Activated T-cell treated with anti-CD3 and anti-CD28 coated beads for 4 hours (primary cell): ENCODE data around the gene MIA2.
"Not testable (repeated sequence)": the region's sequence is repeated elsewhere in the genome, so short reads cannot be mapped to it uniquely, and the experiment has no call there.

Source experiments
- DNase-seq: peaks from one replicate; pipeline ENCODE4 v3.0.0-alpha.2; 2020

Gene MIA2

GRCh38 chr14:39233680-39234326 lies at the start of gene MIA2:
Gene MIA2 (plus strand): TSS chr14:39233915. CDS start chr14:39234115, 200 bp downstream.
- no peak for DNase-seq

DNA sequence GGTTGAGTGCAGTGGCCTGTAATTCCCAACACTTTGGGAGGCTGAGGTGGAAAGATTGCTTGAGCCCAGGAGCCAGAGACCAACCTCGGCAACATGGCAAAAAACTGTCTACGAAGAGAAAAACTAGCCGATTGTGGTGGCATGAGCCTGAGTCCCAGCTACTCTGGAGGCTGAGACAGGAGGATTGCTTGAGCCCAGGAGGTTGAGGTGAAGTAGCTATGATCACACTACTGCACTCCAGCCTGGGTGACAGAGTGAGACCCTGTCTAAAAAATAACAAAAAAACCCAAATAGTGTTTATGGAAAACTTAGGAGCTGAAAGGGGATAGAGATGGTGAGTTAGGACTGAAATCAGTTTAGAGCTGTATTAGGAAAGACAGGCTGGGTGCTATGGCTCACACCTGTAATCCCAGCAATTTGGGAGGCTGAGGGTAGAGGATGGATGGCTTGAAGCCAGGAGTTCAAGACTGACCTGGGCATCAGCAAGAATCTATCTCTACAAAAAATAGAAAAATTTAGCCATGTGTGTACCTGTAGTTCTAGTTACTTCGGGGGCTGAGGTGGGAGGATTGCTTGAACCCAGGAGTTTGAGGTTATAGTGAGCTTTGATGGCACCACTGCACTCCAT lies 49.0 kb upstream of the MIA2 start:
- DNase-seq: no peak

- no peak for DNase-seq
Measured at GRCh38 chr14:39185256-39186049, 48.3 kb upstream of the MIA2 start.

- no peak for DNase-seq
Measured at GRCh38 chr14:39186941-39187525, 46.7 kb upstream of the MIA2 start.

- DNase-seq: no peak
Measured at GRCh38 chr14:39203659-39204606, 29.8 kb upstream of the MIA2 start.

DNA sequence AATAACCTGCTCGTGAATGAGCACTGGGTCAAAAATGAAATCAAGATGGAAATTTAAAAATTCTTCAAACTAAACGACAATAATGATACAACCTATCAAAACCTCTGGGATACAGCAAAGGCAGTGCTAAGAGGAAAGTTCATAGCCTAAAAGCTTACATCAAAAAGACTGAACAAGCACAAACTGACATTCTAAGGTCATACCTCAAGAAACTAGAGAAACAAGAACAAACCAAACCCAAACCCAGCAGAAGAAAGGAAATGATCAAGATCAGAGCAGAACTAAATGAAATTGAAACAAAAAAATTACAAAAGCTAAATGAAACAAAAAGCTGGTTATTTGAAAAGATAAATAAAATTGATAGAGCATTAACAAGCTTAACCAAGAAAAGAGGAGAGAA lies 26.3 kb upstream of the MIA2 start:
- DNase-seq: not testable (repeated sequence)

- no peak for DNase-seq
Measured at GRCh38 chr14:39211109-39211741, 22.5 kb upstream of the MIA2 start.

GRCh38 chr14:39212034-39212433 lies 21.7 kb upstream of the MIA2 start:
- no peak for DNase-seq

- no peak for DNase-seq
Measured at GRCh38 chr14:39212693-39213092, 21.0 kb upstream of the MIA2 start.

- DNase-seq: no peak
Measured at GRCh38 chr14:39217214-39217879, 16.4 kb upstream of the MIA2 start.

DNA sequence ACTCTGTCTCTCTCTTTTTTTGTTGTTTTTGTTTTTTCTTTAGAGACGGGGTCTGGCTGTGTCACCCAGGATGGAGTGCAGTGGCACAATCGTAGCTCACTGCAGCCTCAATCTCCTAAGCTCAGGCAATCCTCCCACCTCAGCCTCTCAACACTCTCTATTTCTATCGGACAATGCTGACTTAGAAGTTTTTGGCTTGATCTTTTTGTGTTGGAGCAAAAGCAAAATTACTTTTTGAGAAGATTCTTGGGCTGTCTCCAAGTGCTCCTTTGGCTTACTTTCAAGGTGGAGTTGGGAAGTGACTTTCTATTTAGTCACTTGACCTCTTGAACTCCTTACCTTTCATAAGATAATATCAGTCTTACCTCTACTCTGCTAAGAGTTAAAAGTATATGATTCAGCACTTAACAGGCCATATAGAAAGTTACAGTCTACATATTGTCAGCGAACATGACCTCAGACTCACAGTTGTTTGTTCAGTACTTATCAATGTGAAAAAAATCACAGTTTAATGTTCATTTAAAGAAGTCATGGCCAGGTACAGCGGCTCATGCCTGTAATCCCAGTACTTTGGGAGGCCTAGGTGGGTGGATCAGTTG lies 15.4 kb upstream of the MIA2 start:
- DNase-seq: no peak

GRCh38 chr14:39219075-39219499 lies 14.6 kb upstream of the MIA2 start:
- DNase-seq: no peak

- DNase-seq: not testable (repeated sequence)
Measured at GRCh38 chr14:39220473-39220872, 13.2 kb upstream of the MIA2 start.

DNA sequence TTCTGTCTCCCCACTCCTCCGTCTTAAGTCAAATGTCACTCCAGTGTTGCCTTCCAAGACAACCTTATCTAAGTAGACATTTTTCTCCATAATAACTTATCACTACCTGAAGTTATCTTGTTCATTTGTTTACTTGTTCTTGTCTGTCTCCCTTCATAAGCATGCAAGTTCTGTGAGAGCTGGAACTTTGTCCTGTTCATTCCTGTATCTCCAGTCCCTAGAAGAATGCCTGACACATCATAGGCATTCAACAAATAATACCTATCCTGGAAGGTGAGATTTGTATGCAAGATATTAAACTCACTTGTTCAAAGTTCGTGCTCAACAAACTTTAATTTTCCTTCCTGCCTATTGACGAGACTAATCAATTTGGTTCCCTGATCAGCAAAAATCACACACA lies 5.7 kb upstream of the MIA2 start:
- DNase-seq: no peak

- DNase-seq: no peak
Measured at GRCh38 chr14:39228509-39229221, 5.0 kb upstream of the MIA2 start.

- DNase-seq: peak; percentile 28
Measured at GRCh38 chr14:39229222-39229543, 4.5 kb upstream of the MIA2 start.

DNA sequence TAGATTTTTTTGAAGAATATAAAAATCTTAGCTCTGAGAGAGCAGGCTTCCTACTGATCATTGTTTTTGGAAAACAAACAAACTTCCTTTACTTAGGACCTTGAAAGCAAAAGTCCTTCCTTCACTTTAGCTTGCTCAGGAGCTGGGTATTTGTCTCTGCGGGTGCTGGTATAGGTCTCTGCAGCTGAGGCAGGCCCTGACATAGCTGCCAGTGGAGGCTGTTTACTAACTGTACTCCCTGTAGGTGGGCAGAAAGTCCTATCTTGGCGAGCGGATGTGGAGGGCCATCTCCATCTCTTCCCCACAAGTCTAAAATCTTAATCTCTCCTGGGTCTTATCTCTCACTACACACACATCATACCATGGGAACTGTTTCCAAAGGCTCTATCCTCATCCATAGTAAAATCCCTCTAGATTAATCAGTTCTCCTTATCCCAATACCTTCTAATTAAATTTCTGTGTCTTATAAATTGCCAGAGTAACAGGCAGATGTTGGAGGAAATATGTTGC lies 4.1 kb upstream of the MIA2 start:
- no peak for DNase-seq

DNA sequence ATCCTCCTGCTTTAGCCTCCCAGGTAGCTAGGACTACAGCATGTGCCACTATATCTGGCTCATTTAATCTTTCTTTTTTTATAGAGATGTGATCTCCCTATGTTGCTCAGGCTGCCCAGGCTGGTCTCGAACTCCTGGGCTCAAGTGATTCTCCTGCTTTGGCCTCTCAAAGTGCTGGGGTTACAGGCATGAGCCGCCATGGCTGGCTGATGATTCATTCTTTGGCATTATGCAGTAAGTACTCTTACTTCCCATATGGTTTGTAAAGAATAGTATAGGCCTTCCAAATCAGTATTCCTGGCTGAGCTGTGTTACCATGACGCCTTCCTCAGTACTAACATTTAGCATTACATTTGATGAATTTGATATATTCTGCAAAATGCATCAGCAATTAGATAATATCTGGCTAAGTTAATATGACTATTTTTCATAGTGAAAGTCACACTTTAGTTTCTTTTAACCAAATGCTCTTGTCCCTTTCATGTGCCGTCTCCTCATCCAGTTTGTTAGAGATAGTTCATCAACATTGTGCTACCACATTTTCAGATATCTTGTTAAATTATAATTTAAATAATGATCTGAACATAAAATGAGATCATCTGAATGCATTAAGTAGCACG lies 3.2 kb upstream of the MIA2 start:
- no peak for DNase-seq

- DNase-seq: peak; percentile 4
Measured at GRCh38 chr14:39231751-39232553, 1.8 kb upstream of the MIA2 start.
